K562 (cell line): ENCODE data around the gene XIRP1. TPM values are rescaled to one million over a fixed set of nuclear protein-coding genes. Genes with fewer than 3 reads are reported as not detected.

Experiments used
- ATAC-seq: fragments of 200-7000 bp; cut with Tn5 transposase; 3 replicates; pipeline ENCODE4 v1.9.1; 2020; ENCODE audit warnings: moderate library complexity
- BruUV-seq: library from RNA; stranded (reverse); fragments of 400-500 nt; replicated peaks from 2 replicates; lab custom pipeline; 2021; lab: Mats Ljungman, UMichigan
- CTCF ChIA-PET: fragments of 300-600 bp; formaldehyde crosslinking; extraction: SDS; loops from one replicate; lab custom pipeline; 2021; ENCODE audit warnings: low intra/inter-chr PET ratio; lab: Yijun Ruan, JAX
- POLR2A ChIA-PET: fragments of 300-600, 350-650 bp; sonication (Branson Sonifier 250); formaldehyde crosslinking; extraction: SDS; loops from one replicate; lab custom pipeline; 2021; ENCODE audit warnings: antibody characterized with exemption, inconsistent platforms; lab: Yijun Ruan, JAX
- DNase-seq, 4 experiments: peaks; one replicate each; pipeline versions ENCODE4 v3.0.0 to v3.0.0-alpha.2; 2011 to 2018; ENCODE audit warnings: low spot score in 3 of 4, mixed read lengths in 3 of 4; ENCODE audit errors: extremely low read depth in 1 of 4
- FAIRE-seq: peaks from 2 replicates; lab custom pipeline; 2011; peaks lifted over from hg19 to GRCh38; lab: Jason Lieb, UNC
- H2AFZ ChIP-seq: 2 replicates; pipeline ENCODE4 v1.6.0; 2011; ENCODE audit warnings: low read depth, low read length, control low read depth, inconsistent platforms
- H3K27ac ChIP-seq: fragments of 200-600 bp; 3 replicates; pipeline ENCODE4 v1.8.0; 2011; ENCODE audit warnings: low read depth, mild to moderate bottlenecking, control low read depth, inconsistent platforms, low read length, moderate library complexity, mixed read lengths; ENCODE audit errors: extremely low read depth
- H3K27me3 ChIP-seq, 2 experiments: fragments of 300-600 bp in 1 of 2; 2 replicates in 1 of 2; 3 replicates in 1 of 2; pipeline versions ENCODE4 v1.6.0 to v1.8.0; 2011; ENCODE audit warnings: inconsistent platforms in 2 of 2, low read length in 2 of 2, mild to moderate bottlenecking in 1 of 2, mixed read lengths in 1 of 2, moderate library complexity in 1 of 2; ENCODE audit not compliant: control insufficient read depth in 2 of 2, insufficient read depth in 2 of 2
- H3K36me3 ChIP-seq: fragments of 300-600 bp; 3 replicates; pipeline ENCODE4 v1.8.0; 2011; ENCODE audit warnings: mild to moderate bottlenecking, low read length, inconsistent platforms; ENCODE audit not compliant: control insufficient read depth, insufficient read depth
- H3K4me1 ChIP-seq, 2 experiments: fragments of 200-600 bp in 1 of 2; replicated peaks in 1 of 2; 2 replicates in 1 of 2; 3 replicates in 1 of 2; pipeline versions ENCODE4 v1.5.1 to v1.8.0; 2011; ENCODE audit warnings: inconsistent platforms in 2 of 2, low read length in 2 of 2, mild to moderate bottlenecking in 1 of 2, mixed read lengths in 1 of 2, moderate library complexity in 1 of 2; ENCODE audit not compliant: control insufficient read depth in 2 of 2, insufficient read depth in 2 of 2
- H3K4me2 ChIP-seq: 2 replicates; pipeline ENCODE4 v1.6.1; 2011; ENCODE audit warnings: low read length, control low read depth, inconsistent platforms, mixed read lengths; ENCODE audit not compliant: insufficient read depth
- H3K4me3 ChIP-seq: fragments of 200-600 bp; sonication (generic), shearing (Covaris generic); 2 replicates; pipeline ENCODE4 v1.5.1; 2016; ENCODE audit warnings: control low read depth, inconsistent platforms
- H3K79me2 ChIP-seq: fragments of 200-600 bp; 3 replicates; pipeline ENCODE4 v1.8.0; 2011; ENCODE audit warnings: low read length, inconsistent platforms; ENCODE audit not compliant: control insufficient read depth, insufficient read depth
- H3K9ac ChIP-seq, 2 experiments: 2 replicates each; pipeline versions ENCODE4 v1.6.0 to v1.6.1; 2011; ENCODE audit warnings: low read depth in 2 of 2, low read length in 2 of 2, control low read depth in 1 of 2, inconsistent platforms in 1 of 2, mild to moderate bottlenecking in 1 of 2, mixed read lengths in 1 of 2; ENCODE audit not compliant: insufficient read depth in 1 of 2
- H3K9me1 ChIP-seq: one replicate; pipeline ENCODE4 v1.6.0; 2011; ENCODE audit warnings: inconsistent platforms, mild to moderate bottlenecking, low read length, moderate library complexity; ENCODE audit not compliant: control insufficient read depth, insufficient read depth
- H3K9me3 ChIP-seq: replicated peaks from 2 replicates; pipeline ENCODE4 v1.5.1; 2011; ENCODE audit warnings: low read depth, low read length, inconsistent platforms; ENCODE audit not compliant: control insufficient read depth, insufficient read depth
- H4K20me1 ChIP-seq: replicated peaks from 2 replicates; pipeline ENCODE4 v1.6.1; 2011; ENCODE audit warnings: low read length, inconsistent platforms, mixed read lengths; ENCODE audit not compliant: control insufficient read depth, insufficient read depth
- ATF7 ChIP-seq: fragments of 450-650 bp; IDR thresholded peaks from 2 replicates; pipeline ENCODE4 v1.7.1; 2014; ENCODE audit warnings: mild to moderate bottlenecking, moderate library complexity
- BCLAF1 ChIP-seq, 2 experiments: fragments of 450-650 bp in 1 of 2; IDR thresholded peaks; 2 replicates each; pipeline ENCODE4 v1.6.1; 2011 to 2017; ENCODE audit warnings: low read depth in 2 of 2, antibody characterized with exemption in 1 of 2, borderline replicate concordance in 1 of 2, low read length in 1 of 2, mild to moderate bottlenecking in 1 of 2, mixed read lengths in 1 of 2; ENCODE audit not compliant: control insufficient read depth in 1 of 2
- BRD4 ChIP-seq: fragments of 200-600 bp; sonication (generic); IDR thresholded peaks from 2 replicates; pipeline ENCODE4 v1.6.1; 2017; ENCODE audit warnings: inconsistent platforms
- CREBBP ChIP-seq: IDR thresholded peaks from one replicate; pipeline ENCODE4 v1.6.1; 2012; ENCODE audit warnings: low read depth, mild to moderate bottlenecking, control low read depth, inconsistent platforms, low read length
- EP400 ChIP-seq: fragments of 450-650 bp; IDR thresholded peaks from 2 replicates; pipeline ENCODE4 v1.6.1; 2017; ENCODE audit warnings: antibody characterized with exemption, mild to moderate bottlenecking, moderate library complexity
- ETV5 ChIP-seq: sonication (generic); formaldehyde crosslinking; IDR thresholded peaks from 2 replicates; pipeline ENCODE4 v1.4.0; 2020; ENCODE audit warnings: low read depth, mild to moderate bottlenecking, missing genetic modification reagents
- KAT8 ChIP-seq: fragments of 450-650 bp; IDR thresholded peaks from 2 replicates; pipeline ENCODE4 v1.6.1; 2016; ENCODE audit warnings: low read depth, mild to moderate bottlenecking
- MCM3 ChIP-seq: fragments of 450-650 bp; IDR thresholded peaks from 2 replicates; pipeline ENCODE4 v1.6.1; 2016
- RCOR1 ChIP-seq, 2 experiments: IDR thresholded peaks; 2 replicates each; pipeline ENCODE4 v1.6.1; 2012; ENCODE audit warnings: low read depth in 2 of 2, low read length in 2 of 2, borderline replicate concordance in 1 of 2, improper control_type of control experiment in 1 of 2
- RFX7 ChIP-seq: fragments of 250-450 bp; sonication (Bioruptor Pico); IDR thresholded peaks from 2 replicates; pipeline ENCODE4 v1.5.1; 2021; ENCODE audit warnings: mild to moderate bottlenecking
- ZNF3 ChIP-seq: fragments of 250-450 bp; sonication (Bioruptor Pico); IDR thresholded peaks from 2 replicates; pipeline ENCODE4 v1.5.0; 2021; ENCODE audit warnings: mild to moderate bottlenecking, moderate library complexity
- ZNF384 ChIP-seq: IDR thresholded peaks from 2 replicates; pipeline ENCODE4 v1.6.1; 2012; ENCODE audit warnings: low read depth, low read length, improper control_type of control experiment
- ZNF780A ChIP-seq: fragments of 250-450 bp; sonication (Bioruptor Pico); IDR thresholded peaks from 2 replicates; pipeline ENCODE4 v1.5.0; 2021; ENCODE audit warnings: mild to moderate bottlenecking
- WGBS: fragments of 100-300 bp; shearing (Covaris generic); methylation state at CpG from one replicate; pipeline ENCODE4 v1.1.6; 2016; ENCODE audit warnings: low coverage, mixed read lengths; ENCODE audit not compliant: insufficient coverage; ENCODE audit errors: missing lambda C conversion rate; 5-methylcytosine and 5-hydroxymethylcytosine counted together
- in situ Hi-C: fragments of 300-500 bp; cut with MboI; formaldehyde crosslinking; loops from 4 replicates; pipeline ENCODE4 v1.15.0; 2018; ENCODE audit warnings: inconsistent platforms, mixed read lengths
- intact Hi-C: fragments of 100-400 bp; cut with micrococcal nuclease; formaldehyde crosslinking; loops from 2 replicates; pipeline ENCODE4 v1.14.2; 2022
- polyA plus RNA-seq, 8 experiments: library from polyadenylated mRNA; depleted of rRNA in 4 of 8; stranded (reverse) in 5 of 8; unstranded in 3 of 8; fragments of >200 nt; fragmentation: Nextera tagmentation in 2 of 8; fragmentation: Illumina TruSeq in 1 of 8; extraction: Ambion mirVana in 2 of 8; extraction: Trizol in 1 of 8; gene quantifications; 2 replicates each; pipeline versions ENCODE4 v1.2.1 to v1.2.3, GENCODE V29; 2011 to 2014; ENCODE audit warnings: inconsistent platforms in 1 of 8, missing spikeins in 1 of 8
- total RNA-seq, 7 experiments: library from RNA; depleted of rRNA in 6 of 7; stranded (reverse); fragments of >200 nt in 6 of 7; fragmentation: Illumina TruSeq in 2 of 7; extraction: Trizol in 2 of 7; gene quantifications; 2 replicates each; pipeline versions ENCODE4 v1.2.1 to v1.2.3, GENCODE V29; 2011 to 2021; ENCODE audit warnings: low replicate concordance in 1 of 7
- TF ChIP-seq, protein P1 (sequence below), 3 experiments: fragments of 200-800 bp in 1 of 3; fragments of 250-450 bp in 1 of 3; fragments of 450-650 bp in 1 of 3; sonication (Bioruptor Pico) in 1 of 3; sonication (Bioruptor generic) in 1 of 3; formaldehyde crosslinking in 1 of 3; IDR thresholded peaks; 2 replicates each; pipeline versions ENCODE4 v1.6.1 to v1.8.0; 2016 to 2022; ENCODE audit warnings: mild to moderate bottlenecking in 2 of 3, missing genetic modification characterization in 2 of 3, missing compliant biosample characterization in 1 of 3, moderate library complexity in 1 of 3
- TF ChIP-seq, protein P2 (sequence below), 2 experiments: fragments of 450-650 bp in 1 of 2; sonication (generic) in 1 of 2; formaldehyde crosslinking in 1 of 2; IDR thresholded peaks in 1 of 2; conservative IDR thresholded peaks in 1 of 2; 2 replicates each; pipeline versions ENCODE4 v1.6.1 to v1.8.1; 2016 to 2023; ENCODE audit warnings: mild to moderate bottlenecking in 2 of 2, moderate library complexity in 2 of 2, inconsistent platforms in 1 of 2, missing genetic modification reagents in 1 of 2

The XIRP1 gene
- total and polyA plus RNA-seq, 9 of the 15 experiments (the other 6 are each of a cell fraction or from before 2014, with no cell fraction given): 0.03 to 0.27 (median 0.08) TPM; not detected in 3

DNA sequence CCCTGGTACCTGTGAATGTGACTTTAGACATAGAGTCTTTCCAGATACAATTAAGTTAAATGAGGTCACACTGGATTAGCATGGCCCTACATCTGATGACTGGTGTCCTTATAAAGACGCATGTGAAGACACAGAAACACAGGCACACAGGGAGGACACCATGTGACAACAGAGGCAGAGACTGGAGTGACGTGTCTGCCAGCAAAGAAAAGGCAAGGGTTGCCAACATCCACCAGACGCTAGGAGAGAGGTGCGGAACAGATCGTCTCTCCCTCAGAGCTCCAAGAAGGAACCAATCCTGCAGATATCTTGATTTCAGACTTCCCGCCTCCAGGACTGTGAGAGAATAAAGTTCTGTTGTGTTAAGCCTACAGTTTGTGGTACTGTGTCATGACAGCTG, 44.6 kb upstream of the XIRP1 start:
- Histone ChIP-seq H3K9me3 (no peaks in the 10 kb centered on the region), H3K36me3 (no peaks in the 10 kb centered on the region), H2AFZ (0 out of 2 replicates have a peak overlapping the region, but pooled peaks have one; percentile 6), H3K27ac (no peak overlapping the region), H3K9me1 (no peaks in the 10 kb centered on the region), H4K20me1 (peaks cover 5% of the 10 kb centered on the region; the same call in 1 of the 2 replicates), H3K79me2 (no peaks in the 10 kb centered on the region), H3K9ac (no peak overlapping the region), H3K4me3 (no peak overlapping the region), H3K4me2 (no peak overlapping the region), H3K4me1 (no peaks in the 10 kb centered on the region; a peak in 1 of 5 replicates), H3K27me3 (peaks cover 19 to 27% of the 10 kb centered on the region in 2 experiments)
- FAIRE-seq (no peak), ATAC-seq (peak; percentile 22; the same call in 2 of the 3 replicates), DNase-seq (no peak)
- in situ Hi-C loops: no loop called here
- CTCF ChIA-PET: no interaction called here
- intact Hi-C loops: no loop called here
- POLR2A ChIA-PET: interaction anchor here (1.3 to 1.6 kb wide), 2 partner anchors 11 to 17 kb away, joined by 3 read pairs; no protein-coding TSS in a partner anchor
- no peak for TF ChIP-seq BRD4
- no peak for TF ChIP-seq ZNF780A (CRISPR knock-in tag)
- TF ChIP-seq ATF7: no peak
- TF ChIP-seq EP400: no peak
- no peak for TF ChIP-seq BCLAF1 (IDR thresholded peaks at IDR 0.05; ENCODE audit: borderline replicate concordance in 1 of 2, control insufficient read depth in 1 of 2, low read depth in 2 of 2, low read length in 1 of 2)
- TF ChIP-seq RFX7 (CRISPR knock-in tag): no peak
- TF ChIP-seq CREBBP: no peak
- TF ChIP-seq, protein P1, sequence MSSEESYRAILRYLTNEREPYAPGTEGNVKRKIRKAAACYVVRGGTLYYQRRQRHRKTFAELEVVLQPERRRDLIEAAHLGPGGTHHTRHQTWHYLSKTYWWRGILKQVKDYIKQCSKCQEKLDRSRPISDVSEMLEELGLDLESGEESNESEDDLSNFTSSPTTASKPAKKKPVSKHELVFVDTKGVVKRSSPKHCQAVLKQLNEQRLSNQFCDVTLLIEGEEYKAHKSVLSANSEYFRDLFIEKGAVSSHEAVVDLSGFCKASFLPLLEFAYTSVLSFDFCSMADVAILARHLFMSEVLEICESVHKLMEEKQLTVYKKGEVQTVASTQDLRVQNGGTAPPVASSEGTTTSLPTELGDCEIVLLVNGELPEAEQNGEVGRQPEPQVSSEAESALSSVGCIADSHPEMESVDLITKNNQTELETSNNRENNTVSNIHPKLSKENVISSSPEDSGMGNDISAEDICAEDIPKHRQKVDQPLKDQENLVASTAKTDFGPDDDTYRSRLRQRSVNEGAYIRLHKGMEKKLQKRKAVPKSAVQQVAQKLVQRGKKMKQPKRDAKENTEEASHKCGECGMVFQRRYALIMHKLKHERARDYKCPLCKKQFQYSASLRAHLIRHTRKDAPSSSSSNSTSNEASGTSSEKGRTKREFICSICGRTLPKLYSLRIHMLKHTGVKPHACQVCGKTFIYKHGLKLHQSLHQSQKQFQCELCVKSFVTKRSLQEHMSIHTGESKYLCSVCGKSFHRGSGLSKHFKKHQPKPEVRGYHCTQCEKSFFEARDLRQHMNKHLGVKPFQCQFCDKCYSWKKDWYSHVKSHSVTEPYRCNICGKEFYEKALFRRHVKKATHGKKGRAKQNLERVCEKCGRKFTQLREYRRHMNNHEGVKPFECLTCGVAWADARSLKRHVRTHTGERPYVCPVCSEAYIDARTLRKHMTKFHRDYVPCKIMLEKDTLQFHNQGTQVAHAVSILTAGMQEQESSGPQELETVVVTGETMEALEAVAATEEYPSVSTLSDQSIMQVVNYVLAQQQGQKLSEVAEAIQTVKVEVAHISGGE (CRISPR knock-in tag; IDR thresholded peaks at IDR 0.05): no peak
- TF ChIP-seq RCOR1 (IDR thresholded peaks at IDR 0.05; ENCODE audit: borderline replicate concordance in 1 of 2, low read depth in 2 of 2, low read length in 2 of 2): no peak
- no peak for TF ChIP-seq ZNF384
- no peak for TF ChIP-seq KAT8
- TF ChIP-seq ZNF3 (CRISPR knock-in tag): no peak
- no peak for TF ChIP-seq MCM3
- no peak for TF ChIP-seq ETV5
- TF ChIP-seq, protein P2, sequence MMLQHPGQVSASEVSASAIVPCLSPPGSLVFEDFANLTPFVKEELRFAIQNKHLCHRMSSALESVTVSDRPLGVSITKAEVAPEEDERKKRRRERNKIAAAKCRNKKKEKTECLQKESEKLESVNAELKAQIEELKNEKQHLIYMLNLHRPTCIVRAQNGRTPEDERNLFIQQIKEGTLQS (IDR thresholded peaks at IDR 0.05): no peak
- TF ChIP-seq, protein P2 (CRISPR knock-in tag; conservative IDR thresholded peaks at IDR 0.05): no peak
- no TSS peak for BruUV-seq
- 6% methylated on average over 6 of the region's 6 CpGs for WGBS
